ENCODE data around the gene C1orf52.
A peak's percentile ranks its signal among the peaks of the same experiment; 100 is the strongest.
"Not testable (repeated sequence)": the region's sequence is repeated elsewhere in the genome, so short reads cannot be mapped to it uniquely, and the experiment has no call there.

C1orf52 gene

GRCh38 chr1:85277802-85278201 lies 18.3 kb upstream of the C1orf52 start:
- no peak for DNase-seq (ENCODE audit: low read depth)

DNA sequence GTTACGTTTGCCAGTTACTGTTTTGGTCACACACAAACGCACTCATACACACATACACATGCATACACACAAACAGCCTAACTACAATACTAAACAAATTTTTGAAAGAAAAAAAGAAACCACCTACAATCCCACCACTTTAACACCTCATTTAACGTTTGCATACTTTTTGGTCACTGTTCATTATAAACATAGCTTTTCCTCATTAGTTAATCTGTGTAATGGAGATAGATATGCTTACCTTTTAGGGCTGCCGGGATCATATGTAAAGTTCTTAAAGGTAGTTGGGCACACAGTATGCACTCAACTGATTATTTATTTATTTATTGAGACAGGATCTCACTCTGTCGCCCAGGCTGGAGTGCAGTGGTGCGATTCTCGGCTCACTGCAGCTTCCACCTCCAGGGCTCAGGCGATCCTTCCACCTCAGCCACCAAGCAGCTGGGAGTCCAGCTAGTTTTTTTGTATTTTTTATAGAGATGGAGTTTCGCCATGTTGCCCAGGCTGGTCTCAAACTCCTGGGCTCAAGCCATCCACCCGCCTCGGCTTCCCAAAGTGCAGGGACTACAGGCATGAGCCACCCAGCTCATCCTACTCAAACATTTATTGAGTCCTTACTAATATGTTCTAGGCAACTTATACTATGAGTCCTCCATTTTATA lies 17.6 kb upstream of the C1orf52 start:
- no peak for DNase-seq (ENCODE audit: low read depth)

GRCh38 chr1:85276215-85276977 lies 16.9 kb upstream of the C1orf52 start, which contains the start of gene BCL10:
BCL10 (minus strand) TSS chr1:85276632; CDS start chr1:85276352, 280 bp downstream.
- DNase-seq (ENCODE audit: low read depth), result peak; percentile 82

DNA sequence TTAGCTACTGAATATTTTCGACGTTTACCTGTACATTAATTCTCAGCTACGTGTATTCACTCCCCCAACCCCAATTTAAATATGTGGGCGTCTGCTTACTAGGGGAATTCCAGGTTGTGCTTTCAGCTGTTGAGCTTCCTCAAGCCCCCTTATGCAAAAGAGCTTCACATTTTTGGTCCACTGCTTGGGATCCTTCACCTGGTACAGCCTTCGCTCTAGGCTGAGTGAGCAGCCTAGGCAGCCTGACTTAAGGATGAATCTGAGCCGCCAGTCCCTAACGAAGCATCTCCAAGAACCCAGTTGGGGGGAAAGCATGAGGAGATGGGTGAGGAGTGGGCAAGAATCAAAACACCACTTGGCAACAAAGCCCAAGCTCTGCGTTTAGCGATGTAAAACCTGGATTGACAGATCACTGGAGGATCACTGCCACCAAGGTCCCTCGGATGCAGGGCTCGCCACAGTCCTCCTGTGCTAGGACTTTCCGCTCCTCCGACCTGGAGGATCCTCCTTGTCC lies 16.3 kb upstream of the C1orf52 start:
- no peak for DNase-seq (ENCODE audit: low read depth)

DNA sequence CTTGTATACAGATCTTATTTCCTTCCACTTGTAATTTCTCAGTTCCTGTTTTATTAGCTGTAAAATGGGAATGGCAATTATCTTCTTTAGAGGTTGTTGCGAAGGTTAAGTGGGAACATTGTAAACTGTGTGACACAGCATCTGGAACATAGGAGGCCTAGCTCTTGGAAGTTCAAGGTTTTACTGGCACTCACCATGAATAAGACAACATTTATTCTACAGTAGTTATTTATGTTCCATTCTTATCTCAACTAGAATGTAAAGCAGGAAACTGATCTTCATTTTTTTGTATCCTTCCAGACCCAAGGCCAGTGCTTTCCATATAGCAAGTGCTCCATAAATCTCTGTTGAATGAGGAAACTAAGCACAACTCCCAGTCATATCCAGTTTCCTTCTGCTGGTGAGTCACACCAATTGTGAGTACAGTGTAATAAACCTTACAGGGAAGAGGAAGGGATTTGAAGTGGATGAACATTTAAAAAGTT lies 15.5 kb upstream of the C1orf52 start:
- peak; percentile 55 for DNase-seq (ENCODE audit: low read depth)

DNA sequence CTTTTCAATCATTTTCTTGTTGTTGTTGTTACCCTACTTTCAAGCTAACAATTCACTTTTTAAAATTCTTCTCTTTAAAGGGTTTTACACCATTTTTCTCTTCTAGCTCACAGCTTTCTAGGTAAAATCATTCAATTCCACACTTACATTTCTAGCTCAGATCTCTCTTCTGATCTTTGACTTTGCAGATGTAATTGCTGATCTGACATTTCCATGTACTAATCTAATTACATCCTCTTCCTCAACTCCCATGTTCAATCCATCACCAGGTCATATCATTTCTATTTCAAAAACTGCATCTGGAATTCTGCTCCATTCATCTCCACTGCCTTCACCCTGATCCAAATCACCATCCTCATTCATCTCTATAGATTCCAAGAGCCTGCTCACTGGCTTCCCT lies 13.9 kb upstream of the C1orf52 start:
- no peak for DNase-seq (ENCODE audit: low read depth)

- DNase-seq (ENCODE audit: low read depth), result no peak
Measured at GRCh38 chr1:85268801-85269585, 9.5 kb upstream of the C1orf52 start.

DNA sequence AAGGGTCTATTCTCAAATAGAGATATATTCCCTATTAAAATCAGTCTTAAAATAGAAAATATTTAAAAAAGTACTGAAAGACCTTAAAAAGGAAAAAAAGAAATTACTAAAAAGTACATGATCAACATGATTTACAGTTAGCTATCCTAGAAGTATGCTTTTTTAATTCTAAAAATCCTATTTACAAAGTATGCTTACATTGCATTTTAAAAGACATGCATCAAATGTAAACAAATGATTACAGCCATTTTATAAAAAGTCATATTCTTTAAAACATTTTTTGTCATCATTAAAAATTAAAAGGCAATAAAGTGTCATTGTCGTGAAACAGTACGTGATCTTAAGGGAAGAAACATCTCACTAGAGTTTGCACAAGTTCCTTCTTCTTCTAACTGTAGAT lies 7.9 kb upstream of the C1orf52 start:
- DNase-seq (ENCODE audit: low read depth), result no peak

- DNase-seq (ENCODE audit: low read depth), result no peak
Measured at GRCh38 chr1:85264150-85264549, 4.7 kb upstream of the C1orf52 start.

DNA sequence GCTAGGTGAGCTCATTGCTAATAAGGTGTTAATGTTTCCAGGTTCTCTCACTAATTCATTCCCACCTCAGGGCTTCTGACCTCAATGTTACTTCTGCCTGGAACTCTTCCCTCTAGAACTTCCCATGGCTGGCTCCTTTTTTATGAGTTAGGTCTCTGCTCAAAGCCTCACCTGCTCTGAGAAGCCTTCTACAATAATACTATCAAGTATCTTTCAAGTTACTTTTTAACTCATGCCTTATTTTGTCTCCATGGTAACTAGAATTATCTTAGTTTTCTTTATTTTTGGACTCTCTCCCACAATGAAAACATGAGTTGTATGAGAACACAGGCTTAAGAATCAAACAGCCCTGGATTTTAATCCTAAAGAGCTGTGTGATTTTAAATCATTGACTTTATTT lies 3.5 kb upstream of the C1orf52 start:
- DNase-seq (ENCODE audit: low read depth), result no peak

DNA sequence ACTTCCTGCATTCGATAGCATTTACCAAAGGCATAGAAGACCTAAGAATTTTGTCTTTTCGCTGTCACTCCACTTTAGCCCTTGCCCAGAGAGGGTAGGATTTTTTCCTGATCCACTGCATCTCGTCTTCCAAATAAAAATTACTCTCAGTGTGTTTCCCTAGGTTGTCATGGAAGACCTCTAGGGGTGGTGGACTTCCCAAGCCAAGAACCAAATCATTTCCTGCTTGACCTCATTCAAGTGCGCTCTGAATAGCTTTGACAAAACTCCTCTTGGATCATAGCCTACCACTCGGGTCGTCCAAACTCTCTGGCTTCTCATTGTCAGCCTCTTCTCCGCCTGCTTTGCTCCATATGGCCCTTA lies 431 bp upstream of the C1orf52 start:
- DNase-seq (ENCODE audit: low read depth), result peak; percentile 60

DNA sequence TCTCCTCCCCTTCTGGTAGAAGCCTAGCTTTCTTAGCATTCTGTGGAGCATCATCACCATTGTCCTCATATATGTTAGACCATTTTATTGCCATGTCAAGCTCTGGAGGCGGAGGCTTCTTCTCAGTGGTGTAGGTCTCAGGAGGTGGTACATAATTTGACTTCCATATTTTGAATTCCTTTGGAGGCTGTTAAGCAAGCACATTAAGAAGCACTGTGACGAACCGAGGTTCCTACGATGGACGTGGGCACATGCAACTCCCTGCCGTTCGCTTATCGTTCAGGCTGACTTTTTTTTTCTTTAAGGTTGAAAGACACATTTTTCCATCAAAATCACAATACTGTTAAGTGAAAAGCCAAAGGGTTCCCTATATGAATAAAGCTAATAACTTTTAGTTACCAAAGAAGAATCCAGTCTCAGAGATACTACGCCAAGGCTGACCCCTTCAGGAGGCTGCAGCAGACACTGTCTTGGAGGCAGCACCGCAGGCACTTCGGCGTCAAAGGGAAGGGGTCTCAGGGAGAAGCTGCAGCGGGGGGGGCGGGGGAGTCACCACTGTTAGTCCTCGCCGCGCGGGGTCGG lies 835 bp downstream of the C1orf52 start:
- DNase-seq (ENCODE audit: low read depth), result no peak

DNA sequence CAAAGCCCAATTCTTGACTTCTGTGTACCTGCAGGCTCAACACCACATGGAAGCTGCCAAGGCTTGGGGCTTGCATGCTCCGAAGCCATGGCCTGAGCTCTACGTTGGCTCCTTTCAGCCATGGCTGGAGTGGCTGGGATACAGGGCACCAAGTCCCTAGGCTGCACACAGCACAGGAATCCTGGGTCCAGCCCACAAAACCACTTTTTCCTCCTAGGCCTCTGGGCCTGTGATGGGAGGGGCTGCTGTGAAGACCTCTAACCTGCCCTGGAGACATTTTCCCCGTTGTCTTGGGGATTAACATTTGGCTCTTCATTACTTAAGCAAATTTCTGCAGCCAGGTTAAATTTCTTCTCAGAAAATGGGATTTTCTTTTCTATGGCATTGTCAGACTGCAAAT lies 10.4 kb downstream of the C1orf52 start:
- DNase-seq (ENCODE audit: low read depth), result not testable (repeated sequence)

GRCh38 chr1:85245891-85246290 lies 13.6 kb downstream of the C1orf52 start:
- DNase-seq (ENCODE audit: low read depth), result no peak

GRCh38 chr1:85245456-85245855 lies 14.0 kb downstream of the C1orf52 start:
- DNase-seq (ENCODE audit: low read depth), result no peak

- DNase-seq (ENCODE audit: low read depth), result peak; percentile 73
Measured at GRCh38 chr1:85244271-85245061, 15.0 kb downstream of the C1orf52 start.

GRCh38 chr1:85243372-85243771 lies 16.1 kb downstream of the C1orf52 start:
- no peak for DNase-seq (ENCODE audit: low read depth)

DNA sequence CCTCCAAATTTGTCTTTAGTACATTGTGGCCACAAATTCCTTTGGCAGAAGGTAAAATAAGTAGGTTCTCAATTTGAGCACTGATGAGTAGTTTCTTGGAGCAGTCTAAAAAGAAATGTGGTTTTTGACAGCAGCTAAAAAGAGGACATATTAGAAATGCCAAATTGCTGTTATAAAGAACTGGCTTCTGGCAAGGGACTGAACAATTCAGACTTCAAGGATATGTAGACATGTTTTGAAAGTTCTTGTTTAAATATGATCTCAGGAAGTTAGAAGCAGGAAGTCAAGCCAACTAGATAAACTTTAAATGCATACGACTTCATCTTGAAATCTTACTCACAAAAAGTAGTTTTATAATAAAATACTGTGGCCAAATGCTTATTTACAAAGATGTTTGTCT lies 18.8 kb downstream of the C1orf52 start:
- DNase-seq (ENCODE audit: low read depth), result no peak

- no peak for DNase-seq (ENCODE audit: low read depth)
Measured at GRCh38 chr1:85240174-85240601, 19.3 kb downstream of the C1orf52 start.

GRCh38 chr1:85237613-85238012 lies 21.8 kb downstream of the C1orf52 start:
- no peak for DNase-seq (ENCODE audit: low read depth)

DNA sequence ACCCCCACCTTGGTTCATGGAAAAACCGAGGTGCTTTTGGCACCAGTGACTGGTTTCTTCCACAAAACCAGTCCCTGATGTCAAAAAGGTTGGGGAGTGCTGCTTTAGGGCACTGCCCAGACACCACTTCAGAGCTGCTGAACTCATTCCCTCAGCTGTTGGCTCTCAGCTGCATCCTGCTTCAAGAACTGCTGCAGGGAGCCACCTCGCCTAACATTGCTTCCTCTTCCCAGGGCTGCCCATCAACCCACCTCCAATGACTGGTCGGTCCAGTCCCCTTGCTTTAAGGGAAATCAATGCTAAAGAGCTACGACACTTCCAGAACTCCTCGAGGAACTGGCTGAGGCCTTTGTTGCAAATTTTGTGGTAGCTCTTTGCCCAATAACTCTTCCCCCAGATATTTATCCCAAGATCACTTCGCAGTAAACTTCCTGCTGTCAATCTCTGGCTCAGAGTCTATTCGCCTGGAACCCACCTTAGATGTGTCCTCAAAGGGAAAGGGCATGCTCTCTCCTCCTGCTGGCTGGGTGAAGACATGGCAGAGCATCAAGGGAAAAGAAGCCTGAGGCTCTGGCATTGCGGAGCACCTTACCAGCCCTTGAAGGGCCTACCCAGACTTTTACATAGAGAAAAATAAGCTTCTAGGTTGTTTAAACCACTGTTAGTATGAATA lies 29.0 kb downstream of the C1orf52 start:
- no peak for DNase-seq (ENCODE audit: low read depth)
